HEK293T (cell line): ENCODE measurements around the gene SNX12.

Experiments
- ARNT ChIP-seq: fragments of 450-650 bp; IDR thresholded peaks from 2 replicates; pipeline ENCODE4 v1.6.1; 2017; ENCODE audit warnings: mild to moderate bottlenecking
- BHLHE40 ChIP-seq: fragments of 450-650 bp; IDR thresholded peaks from 2 replicates; pipeline ENCODE4 v1.6.1; 2016; ENCODE audit warnings: mild to moderate bottlenecking, moderate library complexity, borderline replicate concordance
- FOXA1 ChIP-seq: fragments of 450-650 bp; IDR thresholded peaks from 2 replicates; pipeline ENCODE4 v1.6.1; 2016; ENCODE audit warnings: mild to moderate bottlenecking
- FOXK2 ChIP-seq: fragments of 450-650 bp; IDR thresholded peaks from 2 replicates; pipeline ENCODE4 v1.6.1; 2016; ENCODE audit warnings: mild to moderate bottlenecking
- FOXM1 ChIP-seq: fragments of 450-650 bp; IDR thresholded peaks from 2 replicates; pipeline ENCODE4 v1.6.1; 2017; ENCODE audit warnings: mild to moderate bottlenecking, borderline replicate concordance
- HDGF ChIP-seq: fragments of 450-650 bp; IDR thresholded peaks from 2 replicates; pipeline ENCODE4 v1.6.1; 2017; ENCODE audit warnings: antibody characterized with exemption, borderline replicate concordance
- L3MBTL2 ChIP-seq: fragments of 450-650 bp; conservative IDR thresholded peaks from 2 replicates; pipeline ENCODE4 v1.6.1; 2016; ENCODE audit warnings: mild to moderate bottlenecking
- LEF1 ChIP-seq: fragments of 450-650 bp; IDR thresholded peaks from 2 replicates; pipeline ENCODE4 v1.6.1; 2017; ENCODE audit warnings: mild to moderate bottlenecking, borderline replicate concordance
- NFRKB ChIP-seq: fragments of 450-650 bp; IDR thresholded peaks from 2 replicates; pipeline ENCODE4 v1.6.1; 2016; ENCODE audit warnings: mild to moderate bottlenecking, moderate library complexity
- SP1 ChIP-seq: fragments of 450-650 bp; IDR thresholded peaks from 2 replicates; pipeline ENCODE4 v1.6.1; 2017
- SUZ12 ChIP-seq: fragments of 450-650 bp; IDR thresholded peaks from 2 replicates; pipeline ENCODE4 v1.6.1; 2016; ENCODE audit warnings: mild to moderate bottlenecking
- ZNF384 ChIP-seq: fragments of 450-650 bp; IDR thresholded peaks from 2 replicates; pipeline ENCODE4 v1.6.1; 2016
- TF ChIP-seq, protein P1 (sequence below): fragments of 450-650 bp; IDR thresholded peaks from 2 replicates; pipeline ENCODE4 v1.6.1; 2016

DNA sequence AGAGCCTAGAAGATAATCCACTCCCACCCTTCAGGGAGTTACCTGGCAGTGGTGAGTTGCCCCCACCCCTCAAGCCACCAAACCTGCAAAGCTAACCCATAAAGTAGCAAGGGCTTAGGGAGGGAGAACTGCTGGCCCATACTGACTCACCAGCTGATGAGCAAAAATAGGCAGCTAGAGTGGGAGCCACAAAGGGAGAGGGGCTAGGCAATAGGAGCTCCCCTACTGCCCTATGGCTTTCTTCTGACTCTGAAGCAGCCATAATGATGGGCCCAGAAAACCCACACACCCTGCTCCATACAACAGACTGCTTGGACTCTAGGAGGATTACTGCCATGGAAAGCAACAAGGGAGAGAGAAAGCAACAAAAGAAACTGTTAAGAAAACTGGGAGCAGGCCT is 8.0 kb downstream of the SNX12 start:
- TF ChIP-seq ZNF384 (no peak), FOXA1 (no peak), FOXM1 (no peak), LEF1 (no peak), BHLHE40 (no peak), HDGF (no peak), SUZ12 (no peak), FOXK2 (no peak), NFRKB (no peak), ARNT (no peak), L3MBTL2 (no peak), SP1 (no peak)
- TF ChIP-seq, protein P1, sequence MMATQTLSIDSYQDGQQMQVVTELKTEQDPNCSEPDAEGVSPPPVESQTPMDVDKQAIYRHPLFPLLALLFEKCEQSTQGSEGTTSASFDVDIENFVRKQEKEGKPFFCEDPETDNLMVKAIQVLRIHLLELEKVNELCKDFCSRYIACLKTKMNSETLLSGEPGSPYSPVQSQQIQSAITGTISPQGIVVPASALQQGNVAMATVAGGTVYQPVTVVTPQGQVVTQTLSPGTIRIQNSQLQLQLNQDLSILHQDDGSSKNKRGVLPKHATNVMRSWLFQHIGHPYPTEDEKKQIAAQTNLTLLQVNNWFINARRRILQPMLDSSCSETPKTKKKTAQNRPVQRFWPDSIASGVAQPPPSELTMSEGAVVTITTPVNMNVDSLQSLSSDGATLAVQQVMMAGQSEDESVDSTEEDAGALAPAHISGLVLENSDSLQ = no peak
